Retinal pigment epithelial cell (primary cell): ENCODE data around the gene MAL.

Source experiments
- DNase-seq: peaks from one replicate; pipeline ENCODE4 v3.0.0-alpha.2; 2010; ENCODE audit warnings: low read depth
- H3K4me3 ChIP-seq: 2 replicates; pipeline ENCODE4 v1.5.1; 2011; ENCODE audit warnings: mild to moderate bottlenecking, low read length, control low read depth, moderate library complexity
- CTCF ChIP-seq: conservative IDR thresholded peaks from 2 replicates; pipeline ENCODE4 v1.5.1; 2011; ENCODE audit warnings: low read depth, low read length, control low read depth, inconsistent platforms

MAL gene

GRCh38 chr2:95017071-95017501, 8.4 kb upstream of the MAL start:
- no peak for DNase-seq
- TF ChIP-seq CTCF = no peak
- no peak overlapping the region for H3K4me3 ChIP-seq

GRCh38 chr2:95017836-95018235, 7.7 kb upstream of the MAL start:
- no peak for TF ChIP-seq CTCF
- no peak for DNase-seq
- H3K4me3 ChIP-seq = no peak overlapping the region

GRCh38 chr2:95018301-95018700, 7.2 kb upstream of the MAL start:
- no peak overlapping the region for H3K4me3 ChIP-seq
- no peak for TF ChIP-seq CTCF
- DNase-seq = no peak

GRCh38 chr2:95018861-95019550, 6.5 kb upstream of the MAL start:
- no peak for TF ChIP-seq CTCF
- H3K4me3 ChIP-seq = no peak overlapping the region
- no peak for DNase-seq

GRCh38 chr2:95019572-95019971, 5.9 kb upstream of the MAL start:
- no peak for TF ChIP-seq CTCF
- DNase-seq = no peak
- no peak overlapping the region for H3K4me3 ChIP-seq

GRCh38 chr2:95020275-95021022, 5.1 kb upstream of the MAL start:
- no peak overlapping the region for H3K4me3 ChIP-seq
- no peak for DNase-seq
- no peak for TF ChIP-seq CTCF

GRCh38 chr2:95021023-95021416, 4.5 kb upstream of the MAL start:
- no peak for TF ChIP-seq CTCF
- DNase-seq = no peak
- no peak overlapping the region for H3K4me3 ChIP-seq
